Panc1 (cell line): ENCODE data around the gene PTPN9. TPM values are rescaled to one million over a fixed set of nuclear protein-coding genes. Genes with fewer than 3 reads are reported as not detected.
A peak's percentile ranks its signal among the peaks of the same experiment; 100 is the strongest.

Source experiments
- ATAC-seq: fragments of 200-7000 bp; cut with Tn5 transposase; 2 replicates; pipeline ENCODE4 v1.9.1; 2020; ENCODE audit warnings: mild to moderate bottlenecking, moderate library complexity
- BruUV-seq: library from RNA; stranded (reverse); fragments of 400-500 nt; replicated peaks from 2 replicates; lab custom pipeline; 2021; lab: Mats Ljungman, UMichigan
- CTCF ChIA-PET: fragments of 300-600 bp; sonication (Branson Sonifier 250); formaldehyde crosslinking; loops from one replicate; lab custom pipeline; 2022; ENCODE audit warnings: antibody characterized with exemption; lab: Charles Lee
- POLR2A ChIA-PET: fragments of 300-600 bp; sonication (Branson Sonifier 250); formaldehyde crosslinking; loops from one replicate; lab custom pipeline; 2022; ENCODE audit warnings: antibody characterized with exemption; lab: Charles Lee
- DNase-seq: peaks from one replicate; pipeline ENCODE4 v3.0.0-alpha.2; 2010; ENCODE audit warnings: low read depth, low spot score
- H3K27ac ChIP-seq: 2 replicates; pipeline ENCODE4 v1.5.1; 2011; ENCODE audit warnings: mild to moderate bottlenecking, low read length, inconsistent platforms
- H3K27me3 ChIP-seq: fragments of 200-500 bp; sonication (Bioruptor generic); 2 replicates; pipeline ENCODE4 v1.6.0; 2014; ENCODE audit warnings: low read length, inconsistent platforms; ENCODE audit not compliant: control insufficient read depth, insufficient read depth
- H3K36me3 ChIP-seq: fragments of 200-500 bp; sonication (Bioruptor generic); 2 replicates; pipeline ENCODE4 v1.5.1; 2014; ENCODE audit warnings: inconsistent platforms, mild to moderate bottlenecking, low read length, moderate library complexity; ENCODE audit not compliant: control insufficient read depth, insufficient read depth
- H3K4me1 ChIP-seq: 2 replicates; pipeline ENCODE4 v1.5.1; 2011; ENCODE audit warnings: inconsistent platforms, mild to moderate bottlenecking, low read length, moderate library complexity; ENCODE audit not compliant: control insufficient read depth, insufficient read depth
- H3K4me3 ChIP-seq, 2 experiments: 2 replicates each; pipeline ENCODE4 v1.5.1; 2011 to 2012; ENCODE audit warnings: low read depth in 2 of 2, low read length in 2 of 2, mild to moderate bottlenecking in 2 of 2, inconsistent platforms in 1 of 2, moderate library complexity in 1 of 2
- H3K9me3 ChIP-seq: fragments of 200-500 bp; sonication (Bioruptor generic); 2 replicates; pipeline ENCODE4 v1.5.1; 2014; ENCODE audit warnings: low read depth, mild to moderate bottlenecking, inconsistent platforms, low read length, moderate library complexity; ENCODE audit not compliant: control insufficient read depth, insufficient read depth
- CTCF ChIP-seq: fragments of 450-650 bp; IDR thresholded peaks from 2 replicates; pipeline ENCODE4 v1.5.1; 2017; ENCODE audit warnings: mild to moderate bottlenecking
- POLR2AphosphoS5 ChIP-seq: IDR thresholded peaks from 2 replicates; pipeline ENCODE4 v1.6.1; 2012; ENCODE audit warnings: mild to moderate bottlenecking, low read depth, low read length, moderate library complexity
- SIN3A ChIP-seq: IDR thresholded peaks from 2 replicates; pipeline ENCODE4 v1.6.1; 2012; ENCODE audit warnings: low read depth, mild to moderate bottlenecking, low read length, moderate library complexity, borderline replicate concordance; ENCODE audit not compliant: insufficient read depth
- TCF7L2 ChIP-seq: IDR thresholded peaks from 2 replicates; pipeline ENCODE4 v1.6.1; 2011; ENCODE audit warnings: mild to moderate bottlenecking, low read depth, low read length, inconsistent platforms
- in situ Hi-C: cut with HindIII; loops from 2 replicates; pipeline ENCODE4 v1.10.0; 2016; ENCODE audit warnings: low sequenced_read_pairs, low pct_unique_long_range_greater_than_20kb
- intact Hi-C: fragments of 100-400 bp; cut with micrococcal nuclease; formaldehyde crosslinking; loops from one replicate; pipeline ENCODE4 v1.10.0; 2022; ENCODE audit not compliant: unreplicated experiment
- total RNA-seq: library from RNA; stranded (reverse); gene quantifications from one replicate; pipeline ENCODE4 v1.2.1, GENCODE V29; 2021; ENCODE audit not compliant: unreplicated experiment
- TF ChIP-seq, protein P1 (sequence below), 2 experiments: IDR thresholded peaks; 2 replicates each; pipeline ENCODE4 v1.6.1; 2011 to 2012; ENCODE audit warnings: low read depth in 2 of 2, control low read depth in 1 of 2, low read length in 1 of 2, mild to moderate bottlenecking in 1 of 2, moderate library complexity in 1 of 2; ENCODE audit not compliant: insufficient read depth in 1 of 2

PTPN9 gene
- total RNA-seq, 1 experiment from 2014 or later: 38.4 TPM

GRCh38 chr15:75452865-75453702 lies 126.0 kb downstream of the PTPN9 start:
- in situ Hi-C loops (no loop called here), intact Hi-C loops (no loop called here)
- DNase-seq: no peak
- Histone ChIP-seq H3K27me3 (no peaks in the 10 kb centered on the region), H3K4me3 (peak overlapping the region; percentile 98), H3K9me3 (no peaks in the 10 kb centered on the region), H3K36me3 (peaks cover 3% of the 10 kb centered on the region; the same call in 1 of the 2 replicates), H3K4me1 (peaks cover 23% of the 10 kb centered on the region), H3K27ac (peak overlapping the region; percentile 99)
- no peak for ATAC-seq
- CTCF ChIA-PET: no interaction called here
- no peak for TF ChIP-seq CTCF
- TF ChIP-seq, protein P1, sequence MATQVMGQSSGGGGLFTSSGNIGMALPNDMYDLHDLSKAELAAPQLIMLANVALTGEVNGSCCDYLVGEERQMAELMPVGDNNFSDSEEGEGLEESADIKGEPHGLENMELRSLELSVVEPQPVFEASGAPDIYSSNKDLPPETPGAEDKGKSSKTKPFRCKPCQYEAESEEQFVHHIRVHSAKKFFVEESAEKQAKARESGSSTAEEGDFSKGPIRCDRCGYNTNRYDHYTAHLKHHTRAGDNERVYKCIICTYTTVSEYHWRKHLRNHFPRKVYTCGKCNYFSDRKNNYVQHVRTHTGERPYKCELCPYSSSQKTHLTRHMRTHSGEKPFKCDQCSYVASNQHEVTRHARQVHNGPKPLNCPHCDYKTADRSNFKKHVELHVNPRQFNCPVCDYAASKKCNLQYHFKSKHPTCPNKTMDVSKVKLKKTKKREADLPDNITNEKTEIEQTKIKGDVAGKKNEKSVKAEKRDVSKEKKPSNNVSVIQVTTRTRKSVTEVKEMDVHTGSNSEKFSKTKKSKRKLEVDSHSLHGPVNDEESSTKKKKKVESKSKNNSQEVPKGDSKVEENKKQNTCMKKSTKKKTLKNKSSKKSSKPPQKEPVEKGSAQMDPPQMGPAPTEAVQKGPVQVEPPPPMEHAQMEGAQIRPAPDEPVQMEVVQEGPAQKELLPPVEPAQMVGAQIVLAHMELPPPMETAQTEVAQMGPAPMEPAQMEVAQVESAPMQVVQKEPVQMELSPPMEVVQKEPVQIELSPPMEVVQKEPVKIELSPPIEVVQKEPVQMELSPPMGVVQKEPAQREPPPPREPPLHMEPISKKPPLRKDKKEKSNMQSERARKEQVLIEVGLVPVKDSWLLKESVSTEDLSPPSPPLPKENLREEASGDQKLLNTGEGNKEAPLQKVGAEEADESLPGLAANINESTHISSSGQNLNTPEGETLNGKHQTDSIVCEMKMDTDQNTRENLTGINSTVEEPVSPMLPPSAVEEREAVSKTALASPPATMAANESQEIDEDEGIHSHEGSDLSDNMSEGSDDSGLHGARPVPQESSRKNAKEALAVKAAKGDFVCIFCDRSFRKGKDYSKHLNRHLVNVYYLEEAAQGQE (IDR thresholded peaks at IDR 0.05; ENCODE audit: insufficient read depth in 1 of 2, low read depth in 2 of 2, low read length in 1 of 2): no peak
- no peak; the same call in 1 of the 2 replicates for TF ChIP-seq TCF7L2
- no peak; the same call in 1 of the 2 replicates for TF ChIP-seq POLR2AphosphoS5
- TF ChIP-seq SIN3A: no peak
- TSS peak; percentile 97 for BruUV-seq
- POLR2A ChIA-PET: interaction anchor here (0.5 to 1.6 kb wide), 2 partner anchors 32 to 85 kb away, joined by 7 to 13 read pairs; partner anchors contain the start of gene MAN2C1

DNA sequence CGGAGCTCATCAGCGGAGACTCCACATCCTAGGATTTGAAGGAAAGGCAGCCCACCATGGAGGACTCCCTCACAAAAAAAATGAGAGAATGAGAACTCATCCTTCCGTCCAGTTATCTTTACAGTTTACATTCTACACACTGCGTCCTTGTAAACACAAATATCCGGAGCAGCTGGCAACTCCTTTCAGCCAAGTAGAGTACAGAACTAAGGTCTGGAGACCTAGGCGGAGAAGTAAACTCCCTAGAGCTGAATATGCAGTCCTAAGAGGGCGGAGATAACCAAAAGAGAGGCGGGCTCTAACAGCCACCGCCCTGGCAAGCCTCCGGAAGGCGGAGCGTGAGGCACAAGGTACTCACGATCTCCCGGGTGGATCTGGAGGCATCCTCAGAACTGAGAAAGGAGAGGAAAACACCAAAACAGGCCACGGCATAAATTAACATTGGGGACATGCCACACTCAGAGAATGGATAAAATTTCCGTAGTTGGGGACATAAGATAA lies 126.7 kb downstream of the PTPN9 start:
- BruUV-seq: no TSS peak
- Histone ChIP-seq H3K4me3 (peak overlapping the region; percentile 98), H3K9me3 (no peaks in the 10 kb centered on the region), H3K36me3 (peaks cover 3% of the 10 kb centered on the region; the same call in 1 of the 2 replicates), H3K27ac (peak overlapping the region; percentile 99), H3K4me1 (peaks cover 23% of the 10 kb centered on the region), H3K27me3 (no peaks in the 10 kb centered on the region)
- intact Hi-C loops: no loop called here
- CTCF ChIA-PET: interaction anchor here (0.6 kb wide), 1 partner anchor 105 kb away, joined by 4 read pairs; the partner anchor contains the start of gene NEIL1
- ATAC-seq: peak; percentile 26
- TF ChIP-seq, protein P1 (IDR thresholded peaks at IDR 0.05; ENCODE audit: insufficient read depth in 1 of 2, low read depth in 2 of 2, low read length in 1 of 2): no peak
- TF ChIP-seq CTCF: no peak
- TF ChIP-seq SIN3A: no peak
- TF ChIP-seq POLR2AphosphoS5: peak; percentile 86
- TF ChIP-seq TCF7L2: no peak
- in situ Hi-C loops: no loop called here
- POLR2A ChIA-PET: interaction anchor here (0.5 to 1.3 kb wide), 7 partner anchors 12 to 195 kb away, joined by 3 to 13 read pairs (median 7); partner anchors contain the start of genes IMP3 and MAN2C1
- DNase-seq: peak; percentile 80
